Colon (tissue), 2 donors: ENCODE data around the gene LMO7.
A peak's percentile ranks its signal among the peaks of the same experiment; 100 is the strongest.

Experiments used
- FAIRE-seq: peaks from 2 replicates; lab custom pipeline; 2012; peaks lifted over from hg19 to GRCh38; lab: Jason Lieb, UNC
- donor health status: control.
- donor health status: control.

LMO7 gene

GRCh38 chr13:75843991-75844390, 207.9 kb downstream of the LMO7 start:
- no peak for FAIRE-seq

DNA sequence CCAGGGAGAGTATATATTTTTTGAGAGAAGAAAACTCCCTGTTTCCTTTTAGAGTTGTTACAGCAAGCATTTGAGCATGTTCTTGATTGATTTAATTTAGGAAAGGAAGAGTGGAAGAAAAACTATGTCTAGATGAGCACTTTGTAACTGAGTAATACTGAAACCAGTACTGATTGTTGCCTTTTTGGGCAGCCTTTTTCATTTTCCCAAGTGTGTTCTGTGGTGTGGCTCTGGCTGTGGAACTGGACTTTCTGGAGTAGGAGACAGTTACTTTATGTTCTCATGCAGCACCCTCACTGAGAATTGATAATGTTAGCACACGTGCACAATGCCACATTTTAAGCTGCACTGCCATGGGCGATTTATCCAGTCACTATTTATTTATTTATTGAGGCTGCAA, 211.5 kb downstream of the LMO7 start:
- FAIRE-seq = no peak

GRCh38 chr13:75850916-75851315, 214.8 kb downstream of the LMO7 start:
- no peak for FAIRE-seq

GRCh38 chr13:75855216-75855615, 219.1 kb downstream of the LMO7 start:
- FAIRE-seq = no peak

GRCh38 chr13:75855847-75856246, 219.7 kb downstream of the LMO7 start:
- no peak for FAIRE-seq

DNA sequence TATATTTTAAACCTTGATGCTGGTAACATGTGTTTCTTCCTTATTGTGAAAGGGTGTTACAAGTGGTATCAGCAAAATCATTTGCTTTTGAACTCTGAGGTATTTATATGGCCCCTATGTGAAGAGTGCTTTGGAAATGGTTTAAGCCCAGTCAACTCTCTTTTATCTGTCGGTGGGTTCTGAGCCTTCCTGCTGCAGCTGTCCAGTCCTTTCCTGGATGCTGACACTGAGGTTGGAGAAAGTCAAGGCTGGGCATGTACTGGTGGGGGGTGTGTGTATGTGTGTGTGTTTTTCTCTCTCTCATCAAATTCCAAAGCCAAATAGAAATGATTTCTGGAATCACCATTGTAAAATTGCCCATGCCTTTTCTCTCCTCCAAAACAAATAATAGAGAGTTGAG, 221.2 kb downstream of the LMO7 start:
- FAIRE-seq = no peak

DNA sequence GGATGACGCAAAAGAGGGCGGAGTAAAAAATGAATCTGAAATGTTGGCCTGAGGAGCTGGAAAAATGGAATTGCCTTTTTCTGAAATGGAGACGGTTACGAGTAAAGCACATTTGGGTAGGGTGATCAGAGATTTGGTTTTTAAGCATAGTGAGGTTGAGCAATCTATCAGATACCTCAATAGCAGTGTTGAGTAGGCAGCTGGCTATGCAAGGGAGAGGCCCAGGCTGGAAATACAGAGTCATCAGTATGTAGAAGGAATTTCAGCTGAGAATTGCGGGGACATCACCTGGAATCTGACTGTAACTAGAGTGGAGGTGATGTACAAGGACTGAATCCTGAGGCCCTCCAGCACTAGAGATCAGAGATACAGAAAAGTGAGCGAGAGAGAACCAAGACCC, 224.8 kb downstream of the LMO7 start:
- no peak for FAIRE-seq

GRCh38 chr13:75861786-75862185, 225.7 kb downstream of the LMO7 start:
- FAIRE-seq = no peak

DNA sequence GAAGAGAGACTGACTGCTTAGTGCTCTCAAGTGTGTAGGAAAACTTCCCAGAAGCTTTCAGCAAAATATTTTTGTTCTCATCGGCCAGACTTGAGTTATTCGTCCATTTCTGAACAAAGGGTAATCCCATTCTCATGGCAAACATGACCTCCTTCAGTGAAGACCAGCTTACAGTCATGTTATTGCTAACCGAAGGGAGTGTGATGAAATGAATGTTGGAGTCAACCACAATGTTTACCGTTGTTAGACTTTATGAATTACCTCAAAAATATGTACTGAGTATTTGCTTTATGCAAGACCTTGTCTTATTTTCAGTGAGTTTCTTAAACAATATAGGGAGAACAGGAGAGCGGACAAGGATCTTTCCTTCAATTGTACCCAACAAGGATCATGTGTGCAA, 228.6 kb downstream of the LMO7 start:
- FAIRE-seq = no peak

GRCh38 chr13:75867379-75868117, 231.4 kb downstream of the LMO7 start:
- no peak for FAIRE-seq

DNA sequence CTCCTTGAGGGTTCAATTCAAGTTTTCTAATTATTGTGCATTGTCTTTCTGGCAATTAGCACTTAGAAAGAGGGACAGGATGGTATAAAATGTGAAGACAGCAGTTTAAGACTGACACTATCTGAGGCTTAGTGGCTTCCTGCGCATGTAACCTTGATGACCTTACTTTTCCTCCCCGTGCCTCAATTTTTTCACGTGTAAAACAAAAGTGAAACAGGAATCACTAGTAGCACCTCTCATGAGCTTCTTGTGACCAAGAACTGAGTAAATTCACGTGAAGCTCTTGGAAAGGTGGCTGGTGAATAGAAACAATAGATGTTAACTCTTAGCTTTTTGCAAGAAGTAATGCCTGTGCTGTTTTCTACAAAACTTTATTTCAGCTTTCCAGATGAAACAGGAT, 233.9 kb downstream of the LMO7 start:
- no peak for FAIRE-seq

DNA sequence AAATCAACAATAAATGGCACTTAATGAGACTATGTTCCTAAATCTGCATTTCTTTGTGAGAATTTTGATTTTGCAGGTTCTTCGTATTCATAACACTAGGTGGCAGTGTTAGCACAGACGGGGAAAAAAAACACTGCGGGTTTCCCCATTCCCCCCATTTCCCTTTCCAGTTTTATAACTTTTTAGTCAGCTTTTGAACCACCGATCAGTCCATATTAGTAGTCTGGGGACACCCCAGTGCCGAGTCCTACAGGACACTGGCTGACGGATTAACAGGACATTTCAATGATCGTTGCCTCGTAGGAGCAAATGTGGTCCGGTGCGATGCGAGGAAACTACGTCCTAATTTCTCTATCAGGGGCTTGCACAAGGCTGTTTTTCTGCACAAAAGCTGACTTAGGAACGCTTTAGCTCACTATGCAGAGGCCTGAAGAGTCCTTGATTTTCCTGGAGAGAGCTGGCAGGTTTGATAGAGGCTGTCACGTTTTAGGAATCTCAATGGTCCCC, 234.3 kb downstream of the LMO7 start:
- no peak for FAIRE-seq

GRCh38 chr13:75871059-75871458, 234.9 kb downstream of the LMO7 start:
- no peak for FAIRE-seq

- FAIRE-seq = no peak
Measured at GRCh38 chr13:75872980-75873379, 236.8 kb downstream of the LMO7 start.

- no peak for FAIRE-seq
Measured at GRCh38 chr13:75873494-75873893, 237.4 kb downstream of the LMO7 start.

DNA sequence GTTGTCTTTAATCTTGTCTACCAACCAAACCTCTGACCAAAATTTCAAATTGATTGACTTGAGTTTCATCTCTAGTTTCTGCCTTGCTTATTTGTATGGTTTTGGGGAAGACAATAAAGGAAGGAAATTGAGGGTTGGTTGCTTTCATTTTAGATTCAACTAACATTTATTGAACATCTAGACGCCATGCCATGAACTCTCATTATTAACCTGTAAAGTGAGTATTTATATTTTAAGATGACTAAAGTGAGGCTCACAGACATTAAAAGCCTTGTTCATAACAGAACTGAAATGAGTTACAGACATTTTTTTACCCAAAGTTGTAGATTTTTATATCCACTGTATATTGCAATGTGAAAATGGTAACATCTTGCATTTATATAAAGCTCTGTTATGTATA, 239.3 kb downstream of the LMO7 start:
- no peak for FAIRE-seq

DNA sequence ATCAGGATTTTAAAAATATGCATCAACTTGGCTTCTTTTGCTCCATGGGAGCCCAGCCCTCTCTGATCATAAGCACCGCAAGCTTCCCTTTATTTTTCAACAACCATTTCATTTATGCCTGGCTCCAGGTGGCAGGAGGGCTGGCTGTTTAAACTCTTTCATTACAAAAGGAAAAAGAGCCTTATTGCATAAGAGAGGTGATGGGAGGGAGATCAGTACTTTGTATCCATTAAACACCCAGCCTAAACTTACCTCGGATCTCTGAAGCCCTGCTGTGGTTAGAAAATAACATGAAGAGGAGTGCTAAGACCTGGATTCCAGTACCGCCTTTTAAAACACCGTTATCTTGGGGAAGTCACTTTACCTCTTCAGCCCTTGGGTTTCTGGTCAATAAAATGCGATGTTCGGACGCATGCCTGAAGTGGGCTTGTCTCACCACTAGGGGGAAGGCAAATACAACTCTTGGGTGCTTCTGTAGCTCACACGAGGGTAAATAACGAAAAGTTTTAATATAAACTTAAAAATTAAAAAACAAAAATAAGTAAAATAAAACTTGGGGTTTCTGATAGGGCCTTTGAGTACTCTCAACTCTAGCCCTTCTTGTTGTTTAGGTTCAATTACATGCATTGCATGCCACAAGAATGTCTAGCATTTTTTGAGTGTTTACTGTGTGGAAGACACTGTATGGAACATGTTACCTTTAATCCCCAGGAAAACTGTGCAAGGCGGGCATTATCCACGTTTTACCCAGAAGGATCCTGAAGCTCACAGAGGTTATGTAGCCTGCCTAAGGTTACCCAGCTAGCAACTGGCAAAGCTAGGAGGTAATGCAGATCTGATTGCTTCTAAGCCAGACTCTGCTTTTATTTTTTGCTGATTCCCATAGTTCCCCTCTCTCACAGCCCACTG, 240.3 kb downstream of the LMO7 start:
- FAIRE-seq = peak; percentile 14

- no peak for FAIRE-seq
Measured at GRCh38 chr13:75877071-75877470, 240.9 kb downstream of the LMO7 start.

GRCh38 chr13:75879656-75880055, 243.5 kb downstream of the LMO7 start:
- no peak for FAIRE-seq

GRCh38 chr13:75881109-75881775, 245.1 kb downstream of the LMO7 start:
- no peak for FAIRE-seq

- no peak for FAIRE-seq
Measured at GRCh38 chr13:75882261-75882660, 246.1 kb downstream of the LMO7 start.

DNA sequence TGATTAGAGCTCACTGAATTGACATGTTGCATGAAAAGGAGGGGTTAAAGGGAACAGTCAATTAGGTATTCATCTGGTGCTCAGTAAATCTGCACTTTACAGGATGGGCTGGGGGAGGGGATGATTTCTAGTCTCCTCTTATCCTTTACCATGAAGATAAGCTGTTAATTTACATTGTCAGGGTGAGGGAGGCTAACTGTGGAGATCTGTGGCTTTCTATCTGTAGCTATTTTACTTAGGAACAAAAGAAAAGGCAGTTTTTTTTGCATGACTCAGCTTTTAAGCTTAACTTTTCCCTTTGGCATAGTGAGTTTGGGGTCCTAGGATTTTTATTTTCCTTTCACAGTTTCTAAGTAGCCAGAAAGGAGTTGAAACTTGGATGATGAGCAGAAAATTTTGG, 253.3 kb downstream of the LMO7 start:
- FAIRE-seq = no peak

DNA sequence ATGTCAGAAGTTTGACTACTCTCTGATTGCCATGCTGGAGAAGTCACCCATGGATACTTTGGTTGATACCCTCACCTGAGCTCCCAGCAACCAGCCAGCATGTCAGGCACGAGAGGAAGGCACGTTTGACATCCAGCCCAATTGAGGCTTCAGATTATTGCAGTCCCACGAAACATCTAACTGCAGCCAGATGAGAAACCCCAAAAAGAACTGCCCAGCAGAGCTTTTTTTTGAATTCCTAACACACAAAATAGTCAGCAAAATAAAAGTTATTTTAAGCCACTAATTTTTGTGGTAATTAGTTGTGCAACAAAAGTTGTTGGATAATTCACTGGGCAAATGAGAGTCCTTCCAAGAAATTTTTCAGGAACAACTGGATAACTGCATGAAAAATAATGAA, 259.0 kb downstream of the LMO7 start:
- no peak for FAIRE-seq
